GM19455 (cell line): ENCODE results near the gene VSTM5.

Experiments used
- ATAC-seq: cut with Tn5 transposase; IDR thresholded peaks from one replicate; pipeline ENCODE4 v1.9.1; 2021; ENCODE audit not compliant: unreplicated experiment

The VSTM5 gene

DNA sequence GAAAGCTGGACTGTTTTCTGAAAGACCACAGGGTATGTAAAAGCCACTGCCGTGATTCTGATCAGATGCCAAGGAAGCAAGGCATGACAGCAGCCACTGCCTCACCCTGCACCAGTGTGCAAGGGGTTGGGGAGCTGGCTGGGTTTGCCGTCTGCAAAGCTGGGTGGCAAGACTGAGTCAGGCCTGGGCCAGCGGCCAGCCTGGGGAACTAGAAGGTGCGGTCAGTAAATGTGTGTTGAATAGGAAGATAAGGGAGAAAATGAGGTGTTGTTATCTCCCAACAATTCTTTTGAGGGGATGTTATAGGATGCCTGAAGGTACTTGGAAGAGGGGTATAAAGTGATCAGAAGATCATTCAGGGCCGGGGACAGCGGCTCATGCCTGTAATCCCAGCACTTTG, 8.0 kb downstream of the VSTM5 start:
- no peak for ATAC-seq

DNA sequence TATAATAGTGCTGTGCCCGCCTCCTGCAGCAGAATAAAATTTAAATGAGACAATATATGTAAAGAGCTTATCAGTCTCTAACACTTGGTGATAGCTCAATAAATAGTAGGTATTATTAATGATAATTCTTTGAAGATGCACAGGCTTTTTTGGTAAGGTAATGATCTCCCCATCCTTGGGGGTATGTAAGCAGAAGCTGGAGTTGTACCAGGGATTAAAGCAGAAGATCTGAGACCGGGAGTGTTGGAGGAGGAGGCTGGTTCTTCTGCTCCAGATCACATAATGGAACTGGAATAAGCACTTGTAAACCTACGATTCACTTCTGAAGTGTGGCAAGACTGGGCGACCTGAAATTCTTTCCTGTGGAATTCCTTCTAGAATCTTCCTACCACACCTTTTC, 8.4 kb downstream of the VSTM5 start:
- ATAC-seq = no peak

DNA sequence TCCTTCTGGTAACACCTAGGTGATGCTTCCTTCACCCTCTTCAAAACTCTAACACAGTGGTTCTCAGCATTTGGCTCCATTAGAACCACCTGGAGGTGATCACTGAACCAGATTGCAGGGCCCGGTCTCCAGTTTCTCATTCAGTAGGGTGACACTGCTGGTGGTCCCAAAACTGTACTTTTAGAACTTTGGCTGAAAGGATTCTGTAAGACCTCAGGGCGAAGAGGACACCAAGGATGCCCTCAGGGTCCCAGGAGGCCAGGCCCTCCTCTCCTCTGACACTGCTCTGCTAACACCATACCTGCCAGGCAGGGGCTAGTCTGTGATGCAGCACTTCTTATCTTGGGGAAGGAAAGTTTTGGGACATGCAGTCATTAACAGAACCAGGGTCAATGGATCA, 9.0 kb downstream of the VSTM5 start:
- no peak for ATAC-seq

DNA sequence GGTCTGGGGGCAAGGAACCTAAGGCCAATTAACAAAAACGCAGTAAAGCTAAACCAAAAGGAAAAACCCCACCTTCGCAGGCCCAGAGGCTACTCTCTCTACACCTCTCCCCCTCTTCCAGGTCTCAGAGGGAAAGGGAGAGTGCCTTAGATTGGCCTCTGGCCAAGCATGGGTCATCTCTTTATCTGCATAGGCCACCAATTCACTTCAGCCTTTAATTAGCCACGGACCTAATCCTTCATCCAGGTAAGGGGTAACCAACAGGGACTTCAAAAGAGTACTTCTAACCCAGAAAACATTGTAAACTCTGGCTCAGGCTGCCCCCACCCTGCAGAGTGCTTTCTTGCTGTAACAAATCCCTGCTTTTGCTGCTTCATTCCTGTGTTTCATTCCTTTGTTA, 9.4 kb downstream of the VSTM5 start:
- ATAC-seq = no peak

DNA sequence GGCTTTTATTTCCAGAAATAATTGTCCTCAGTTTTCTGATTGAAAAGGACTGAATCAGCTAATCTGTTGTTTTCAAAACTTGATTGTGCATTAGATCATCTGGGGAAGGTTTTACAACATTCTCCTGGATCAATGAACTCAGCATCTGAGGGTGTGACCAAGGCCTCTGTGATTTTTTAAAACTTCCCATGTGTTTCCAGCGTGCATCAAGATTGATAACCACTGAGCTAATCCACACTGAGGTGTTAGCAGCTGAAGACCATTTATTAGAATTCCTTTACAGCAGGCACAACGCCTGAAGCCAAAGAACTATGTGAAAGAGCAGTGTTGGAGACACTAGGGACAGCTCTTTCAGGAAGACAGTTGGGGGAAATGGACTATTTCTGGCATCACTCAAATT, 10.2 kb downstream of the VSTM5 start:
- no peak for ATAC-seq

DNA sequence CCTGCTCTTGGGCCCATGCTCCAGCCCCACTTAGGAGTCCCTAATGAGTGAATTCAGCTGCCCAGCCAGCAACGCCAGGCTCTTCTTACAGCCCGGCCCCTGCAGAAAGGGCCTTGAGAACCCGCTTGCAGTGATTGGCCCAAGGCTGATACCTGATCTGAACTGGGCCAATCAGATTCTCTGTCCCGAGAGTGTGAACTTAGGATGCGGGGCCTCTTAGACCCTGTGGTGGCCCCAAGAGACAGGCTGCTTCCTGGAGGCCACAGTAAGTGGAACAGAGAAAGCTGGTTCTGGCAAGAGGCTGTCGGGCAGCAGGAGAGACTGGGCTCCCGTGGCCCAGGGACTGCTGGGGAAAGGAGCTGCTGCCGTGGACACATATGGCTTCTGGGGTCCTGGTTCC, 11.5 kb downstream of the VSTM5 start:
- ATAC-seq = no peak

DNA sequence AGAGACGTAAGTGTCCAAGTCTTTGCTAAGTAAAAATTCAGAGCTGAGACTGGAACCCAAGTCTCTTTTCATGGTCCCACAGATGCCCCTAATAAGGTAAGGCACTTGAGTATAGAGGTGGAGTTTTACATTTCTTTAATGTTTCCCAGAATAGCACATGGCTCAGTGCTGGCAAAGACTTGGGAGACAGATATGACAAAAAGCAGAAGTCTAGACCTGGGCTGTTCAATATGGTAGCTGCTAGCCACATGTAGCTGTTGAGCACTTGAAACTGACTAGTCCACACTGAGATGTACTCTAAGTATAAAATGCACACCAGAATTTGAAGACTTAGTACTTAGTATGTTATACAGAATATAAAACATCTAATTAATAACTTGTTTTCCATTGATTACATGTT, 17.6 kb downstream of the VSTM5 start:
- no peak for ATAC-seq

DNA sequence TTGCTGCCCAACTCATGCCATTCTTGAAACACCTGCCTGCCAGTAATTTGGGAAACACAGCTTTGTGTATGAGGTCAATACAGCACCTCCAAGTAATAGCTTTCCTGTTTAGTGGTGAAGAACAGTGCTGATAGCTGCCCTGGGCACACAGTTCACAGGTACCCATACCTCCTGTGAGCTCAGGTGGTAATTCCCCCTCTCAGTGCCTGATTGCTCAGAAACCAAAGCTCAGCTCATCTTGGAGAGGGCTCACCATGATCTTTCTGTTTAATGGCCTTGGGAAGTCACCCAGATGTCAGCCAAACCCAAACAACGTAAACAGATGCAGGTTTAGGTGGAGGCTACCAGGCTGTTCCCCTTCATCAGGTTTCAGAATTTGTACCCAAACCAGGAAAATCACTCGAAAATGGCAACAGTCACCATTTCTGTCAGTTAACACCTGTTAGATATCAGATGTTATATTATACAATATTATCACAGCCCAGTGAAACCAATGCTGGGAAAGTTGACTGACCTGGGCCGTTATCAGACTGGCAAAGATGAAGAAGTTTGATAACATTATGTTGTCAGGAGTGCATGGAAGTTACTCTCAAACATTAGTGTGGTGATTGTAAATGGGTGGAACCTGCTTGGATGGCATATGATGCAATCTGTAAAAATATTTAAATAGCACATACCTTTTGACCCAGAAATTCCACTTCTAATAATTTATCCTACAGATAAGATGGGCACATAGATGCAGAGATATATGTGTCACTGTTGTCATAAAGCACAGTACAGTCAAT, 18.9 kb downstream of the VSTM5 start:
- ATAC-seq = no peak

DNA sequence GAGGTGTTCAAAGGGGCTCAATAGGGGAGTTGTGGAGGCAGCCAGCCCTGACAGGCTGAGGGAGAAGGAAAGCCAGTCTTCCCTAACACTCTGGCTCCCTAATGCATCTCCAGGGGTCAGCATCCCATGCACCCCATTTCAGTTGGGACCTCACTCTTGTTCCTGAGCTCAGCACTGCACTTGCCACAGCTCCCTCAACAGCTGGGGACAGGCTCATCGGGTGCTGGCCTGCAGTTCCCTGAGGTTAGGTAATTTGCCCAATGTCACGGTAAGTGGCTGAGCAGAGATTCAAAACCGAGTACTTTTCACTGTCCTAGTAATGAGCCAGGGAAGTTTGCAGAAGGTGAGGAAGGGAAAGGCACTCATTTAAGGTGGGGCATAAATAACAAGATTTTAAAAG, 20.8 kb downstream of the VSTM5 start:
- ATAC-seq = no peak

DNA sequence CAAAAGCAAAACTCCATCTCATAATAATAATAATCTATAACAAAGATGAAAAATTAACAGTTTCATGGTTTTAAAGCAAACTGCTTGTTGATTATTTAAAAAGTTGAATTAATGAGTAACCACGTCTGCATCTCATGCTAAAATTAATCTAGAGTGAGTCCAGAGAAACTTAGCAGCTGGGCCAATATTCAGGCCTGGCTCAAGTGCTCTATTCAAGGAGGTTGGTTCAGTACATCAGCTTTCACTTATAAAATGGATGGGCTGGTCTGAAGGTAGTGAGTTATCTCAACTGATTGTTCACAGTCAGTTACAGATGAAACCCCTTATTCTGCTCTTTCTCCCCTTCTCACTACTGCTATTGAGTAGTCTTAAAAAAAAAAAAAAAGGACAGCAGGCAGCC, 23.1 kb downstream of the VSTM5 start:
- no peak for ATAC-seq

DNA sequence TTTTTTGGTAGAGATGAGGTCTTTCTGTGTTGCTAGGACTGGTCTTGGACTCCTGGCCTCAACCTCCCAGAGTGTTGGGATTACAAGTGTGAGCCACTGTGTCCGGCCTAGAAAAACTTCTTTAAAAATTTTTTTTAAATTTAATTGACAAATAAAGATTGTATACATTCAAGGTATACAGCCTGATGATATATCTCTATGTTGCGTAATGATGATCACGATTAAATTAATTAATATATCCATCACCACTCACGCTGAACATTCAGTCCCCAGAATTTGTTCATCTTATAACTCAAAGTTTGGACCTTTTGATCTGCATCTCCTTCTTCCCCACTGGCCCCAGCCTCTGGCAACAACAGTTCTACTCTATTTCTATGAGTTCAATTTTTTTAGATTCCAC, 27.2 kb downstream of the VSTM5 start:
- no peak for ATAC-seq

DNA sequence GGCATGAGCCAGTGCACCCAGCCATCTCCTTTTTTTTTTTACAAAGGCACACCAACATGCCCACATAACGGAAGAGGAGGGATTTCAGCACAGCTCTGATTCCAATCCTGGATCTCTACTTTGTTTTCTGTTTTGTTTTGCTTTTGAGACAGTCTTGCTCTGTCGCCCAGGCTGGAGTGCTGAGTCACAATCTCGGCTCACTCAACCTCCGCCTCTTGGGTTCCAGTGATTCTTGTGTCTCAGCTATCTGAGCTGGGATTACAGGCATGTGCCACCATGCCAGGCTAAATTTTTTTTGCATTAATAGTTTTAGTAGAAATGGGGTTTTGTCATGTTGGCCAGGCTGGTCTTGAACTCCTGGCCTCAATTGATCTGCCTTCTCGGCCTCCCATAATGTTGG, 28.1 kb downstream of the VSTM5 start:
- no peak for ATAC-seq

DNA sequence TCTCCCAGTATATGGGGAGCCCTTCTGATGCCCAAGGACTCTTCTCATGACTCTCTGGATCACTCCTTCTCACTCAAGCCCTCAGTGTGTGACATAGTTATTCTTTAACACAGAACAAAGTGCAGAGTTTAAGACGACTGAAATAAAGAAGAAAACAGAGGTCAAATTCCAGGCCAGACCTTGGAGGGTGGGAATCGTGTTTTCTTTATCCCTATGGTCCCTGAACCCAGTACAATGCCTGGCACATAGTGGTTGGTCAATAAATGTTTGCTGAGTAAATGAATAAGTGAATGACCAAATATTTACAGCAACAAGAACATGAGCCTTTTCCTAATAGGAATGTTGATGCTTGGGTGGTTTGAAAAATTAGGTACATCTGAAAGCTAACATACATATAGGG, 28.8 kb downstream of the VSTM5 start:
- no peak for ATAC-seq

DNA sequence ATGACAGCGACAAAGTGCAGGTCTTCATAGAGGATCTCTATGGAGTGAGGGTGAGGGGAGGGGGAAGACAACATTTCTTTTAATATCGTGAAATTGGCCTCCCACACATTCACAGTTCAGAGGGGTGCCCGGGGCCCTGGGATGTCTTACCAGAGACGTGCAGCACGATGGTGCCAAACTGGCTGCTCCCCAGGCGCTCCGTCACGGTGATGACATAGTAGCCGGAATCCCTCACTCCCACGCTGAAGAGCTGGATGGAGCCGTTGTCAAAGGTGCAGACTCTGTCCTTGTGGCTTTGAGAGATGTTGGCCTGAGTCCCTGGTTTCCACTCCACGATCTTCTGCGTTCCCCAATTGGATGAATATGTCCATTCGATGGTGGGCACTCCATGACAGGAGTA, 29.6 kb downstream of the VSTM5 start:
- no peak for ATAC-seq

DNA sequence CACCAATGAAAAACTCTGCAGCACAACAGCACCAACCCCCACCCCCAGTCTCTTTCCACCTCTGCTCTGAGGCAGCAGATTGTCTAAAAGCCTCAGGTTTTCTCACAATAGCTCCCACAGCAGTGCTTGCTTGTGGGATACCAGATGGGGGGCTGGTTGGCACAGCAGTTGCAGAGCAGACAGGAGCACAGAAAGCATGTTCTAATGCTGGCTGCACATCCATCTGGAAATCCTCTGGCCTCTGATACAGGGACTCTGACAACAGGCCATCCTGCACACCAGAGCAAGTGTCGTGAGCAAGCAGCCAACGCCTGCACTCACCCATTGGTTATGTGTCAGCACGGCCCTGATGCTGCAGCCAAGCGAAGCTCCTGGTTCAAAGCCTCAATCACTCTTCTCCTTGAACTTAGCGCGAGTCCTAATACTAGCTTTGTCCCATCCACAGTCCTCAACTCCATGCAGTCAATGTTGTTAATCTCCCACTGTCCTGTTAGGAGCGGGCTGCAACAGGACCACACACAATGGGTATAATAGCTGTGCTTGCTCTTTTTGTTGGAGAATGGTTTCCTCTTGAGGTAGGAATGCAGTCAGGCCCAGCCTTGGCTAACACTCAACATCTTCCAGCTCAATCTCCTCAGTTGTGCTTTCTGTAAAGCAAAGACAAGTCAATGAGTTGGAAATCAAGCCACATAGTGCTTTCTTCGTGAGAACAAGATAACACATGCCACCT, 30.3 kb downstream of the VSTM5 start:
- no peak for ATAC-seq

DNA sequence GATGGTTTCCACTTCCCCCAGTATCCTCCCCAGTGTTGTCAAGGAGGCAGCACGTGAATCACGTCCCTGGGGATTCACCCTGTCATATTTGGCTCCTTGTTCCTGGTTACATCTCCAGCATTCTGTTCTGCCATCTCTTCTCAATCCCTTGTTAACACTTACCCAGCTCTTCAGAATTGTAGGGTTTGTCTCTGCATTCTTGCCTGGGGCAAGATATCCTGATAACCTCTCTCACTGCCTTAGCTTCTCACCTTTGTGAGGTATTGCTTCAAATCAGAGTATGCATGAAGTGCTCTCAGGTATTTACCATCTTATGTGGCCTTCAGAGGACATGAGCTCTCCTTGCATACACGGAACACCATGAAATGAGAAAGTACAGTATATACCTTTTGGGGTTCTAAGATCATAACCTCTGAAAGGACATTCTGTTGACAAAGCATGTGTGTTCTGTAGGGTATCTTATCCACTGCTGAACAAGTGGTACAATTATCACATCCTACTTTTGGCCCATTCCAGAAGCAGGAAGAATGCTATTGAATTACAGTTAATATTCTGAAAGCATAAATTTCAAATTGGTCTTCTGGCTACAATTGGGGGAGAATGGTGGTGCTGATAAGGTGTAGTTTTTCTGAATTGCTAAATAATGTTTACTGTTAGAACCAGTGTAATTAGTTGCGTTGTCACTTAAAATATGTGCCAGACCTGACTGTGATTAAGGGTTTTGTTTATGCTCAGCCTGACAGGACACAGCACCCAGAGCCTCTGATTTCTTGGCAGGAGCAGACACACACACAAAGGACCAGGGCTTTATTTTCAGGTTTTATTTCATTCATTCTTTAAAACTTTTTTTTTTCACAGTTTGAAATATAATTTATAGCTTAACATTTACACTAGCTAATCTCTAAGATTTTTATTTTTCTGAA, 32.7 kb downstream of the VSTM5 start:
- no peak for ATAC-seq

DNA sequence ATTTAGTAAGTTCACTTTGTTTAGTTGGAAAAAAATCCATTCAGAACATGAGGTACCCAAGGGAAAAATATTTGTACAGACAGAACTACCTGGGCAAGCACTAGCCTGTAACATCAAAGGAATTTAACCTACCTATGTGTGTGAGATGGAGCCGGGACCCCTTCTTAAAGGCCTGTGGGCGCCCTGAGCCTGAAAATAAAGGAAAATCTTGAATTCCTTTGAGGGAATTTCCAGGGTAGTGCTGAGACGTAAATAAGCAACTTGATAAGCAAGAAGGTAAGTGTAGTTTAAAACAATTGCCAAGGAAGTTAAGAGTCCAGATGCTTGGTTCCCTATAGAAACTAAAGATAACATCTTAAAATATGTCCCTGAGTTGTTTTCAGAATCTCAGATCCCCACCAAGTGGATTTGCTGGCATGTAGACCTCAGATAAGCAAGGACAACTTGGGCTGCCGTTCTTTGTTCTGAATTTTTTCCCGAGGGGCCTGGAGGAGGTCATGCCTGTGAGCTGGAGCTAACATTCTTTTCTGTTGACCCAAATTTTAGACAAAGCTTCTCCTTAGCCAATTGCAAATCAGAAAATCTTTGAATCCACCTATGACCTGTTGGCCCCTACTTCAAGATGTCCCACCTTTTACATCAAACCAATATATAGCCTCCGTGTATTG, 35.3 kb downstream of the VSTM5 start:
- ATAC-seq = no peak

DNA sequence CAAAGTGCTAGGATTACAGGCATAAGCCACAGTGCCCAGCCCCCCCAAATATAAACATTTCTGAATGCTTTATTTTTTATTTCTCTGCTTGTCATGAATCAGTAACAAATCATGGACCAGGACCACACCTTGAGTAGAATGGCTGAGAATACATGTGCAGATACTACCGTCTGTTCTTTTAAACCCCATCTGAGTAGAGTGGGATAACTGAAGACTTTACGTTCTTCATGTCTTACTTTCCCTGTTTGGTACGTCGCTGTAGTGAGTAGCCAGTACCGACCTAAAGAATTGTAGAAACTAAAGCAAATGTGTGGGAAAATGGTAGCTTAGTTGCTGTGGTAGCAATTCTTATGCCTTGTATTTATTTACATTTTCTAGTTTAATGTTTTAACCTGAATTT, 36.4 kb downstream of the VSTM5 start:
- no peak for ATAC-seq

DNA sequence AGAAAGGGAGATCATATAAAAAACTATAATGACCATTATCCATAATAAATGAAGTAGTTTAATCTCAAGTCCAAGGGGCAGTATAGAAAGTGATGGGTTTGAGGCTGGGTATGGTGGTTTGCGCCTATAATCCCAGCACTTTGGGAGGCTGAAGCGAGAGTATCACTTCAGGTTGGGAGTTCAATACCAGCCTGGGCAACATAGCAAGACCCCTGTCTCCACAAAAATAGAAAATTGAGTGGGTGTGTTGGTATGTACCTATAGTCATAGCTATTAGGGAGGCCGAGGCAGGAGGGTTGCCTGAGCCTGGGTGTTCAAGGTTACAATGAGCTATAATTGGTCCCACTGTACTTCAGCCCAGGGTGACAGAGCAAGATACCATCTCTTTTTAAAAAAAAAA, 42.4 kb downstream of the VSTM5 start:
- no peak for ATAC-seq

DNA sequence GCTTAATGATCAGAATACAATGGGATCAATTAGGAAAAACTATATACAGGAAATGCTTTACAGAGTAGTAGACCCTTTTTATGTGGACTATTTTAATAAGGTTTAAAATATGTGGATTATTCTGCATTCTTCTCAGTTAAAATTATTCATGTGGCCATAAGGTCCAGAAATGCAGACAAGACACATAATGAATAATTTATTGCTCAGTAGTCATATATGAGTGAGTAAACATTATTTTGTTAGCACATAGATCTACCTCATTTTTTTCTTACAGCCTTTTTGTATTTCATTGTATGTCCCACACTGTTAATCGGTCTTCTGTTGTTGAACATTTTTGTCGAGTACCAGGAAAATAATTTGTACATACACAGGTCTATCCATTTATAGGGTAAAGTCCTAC, 45.5 kb downstream of the VSTM5 start:
- ATAC-seq = no peak

DNA sequence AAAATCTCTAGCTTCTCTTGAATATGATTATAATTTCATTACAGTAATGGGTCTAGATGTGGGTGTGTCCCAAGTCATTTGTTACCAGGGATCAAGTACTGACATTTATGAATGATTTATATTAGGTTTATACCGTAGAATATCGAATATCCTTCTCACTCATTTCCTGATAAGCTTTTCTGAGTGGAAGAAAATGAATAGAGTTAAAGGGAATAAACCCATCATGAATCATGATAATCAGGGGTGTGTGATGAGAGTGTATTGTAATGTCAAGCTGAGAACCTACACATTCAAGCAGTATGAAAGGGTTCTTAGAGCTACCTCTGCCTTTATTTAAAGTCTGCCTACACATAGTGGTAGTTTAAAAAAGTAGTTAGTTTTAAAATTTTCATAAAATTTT, 49.1 kb downstream of the VSTM5 start:
- ATAC-seq = no peak
